Activated naive CD4-positive, alpha-beta T cell treated with Interleukin-2 at 50 U/mL for 16 hours (primary cell): Measurements from ENCODE around the gene LRIT1.

Experiments used
- DNase-seq: peaks from one replicate; pipeline ENCODE4 v3.0.0-alpha.2; 2020

LRIT1 gene

GRCh38 chr10:84248794-84249193, 7.4 kb upstream of the LRIT1 start:
- no peak for DNase-seq

- no peak for DNase-seq
Measured at GRCh38 chr10:84247496-84247895, 6.2 kb upstream of the LRIT1 start.

- no peak for DNase-seq
Measured at GRCh38 chr10:84244651-84245270, 3.4 kb upstream of the LRIT1 start, which contains the start of gene RGR. TSS of gene RGR (plus strand) at chr10:84245053. CDS start at chr10:84245091, 38 bp downstream.

GRCh38 chr10:84243759-84244158, 2.4 kb upstream of the LRIT1 start:
- DNase-seq, result no peak

GRCh38 chr10:84238909-84239308, 2.4 kb downstream of the LRIT1 start:
- DNase-seq, result no peak

- DNase-seq, result no peak
Measured at GRCh38 chr10:84237199-84238051, 3.9 kb downstream of the LRIT1 start.

GRCh38 chr10:84236807-84237198, 4.5 kb downstream of the LRIT1 start:
- DNase-seq, result no peak

- DNase-seq, result no peak
Measured at GRCh38 chr10:84235096-84235495, 6.2 kb downstream of the LRIT1 start.

- DNase-seq, result no peak
Measured at GRCh38 chr10:84234479-84234878, 6.9 kb downstream of the LRIT1 start.

GRCh38 chr10:84233940-84234339, 7.4 kb downstream of the LRIT1 start:
- no peak for DNase-seq

- no peak for DNase-seq
Measured at GRCh38 chr10:84232376-84232775, 9.0 kb downstream of the LRIT1 start.

- DNase-seq, result no peak
Measured at GRCh38 chr10:84230359-84230758, 11.0 kb downstream of the LRIT1 start.

- DNase-seq, result no peak
Measured at GRCh38 chr10:84227810-84228209, 13.5 kb downstream of the LRIT1 start.

GRCh38 chr10:84226616-84227015, 14.7 kb downstream of the LRIT1 start:
- DNase-seq, result no peak

- no peak for DNase-seq
Measured at GRCh38 chr10:84225427-84226173, 15.7 kb downstream of the LRIT1 start, which contains the start of gene LRIT2. TSS of gene LRIT2 (minus strand) at chr10:84225544. CDS start at chr10:84225520, 24 bp downstream.

- no peak for DNase-seq
Measured at GRCh38 chr10:84224411-84225028, 16.8 kb downstream of the LRIT1 start.

- no peak for DNase-seq
Measured at GRCh38 chr10:84221916-84222315, 19.4 kb downstream of the LRIT1 start.

- DNase-seq, result no peak
Measured at GRCh38 chr10:84217746-84218145, 23.6 kb downstream of the LRIT1 start.

GRCh38 chr10:84216834-84217233, 24.5 kb downstream of the LRIT1 start:
- DNase-seq, result no peak

GRCh38 chr10:84214612-84215235, 26.6 kb downstream of the LRIT1 start:
- peak; percentile 18 for DNase-seq

- DNase-seq, result no peak
Measured at GRCh38 chr10:84214046-84214572, 27.2 kb downstream of the LRIT1 start.

- DNase-seq, result no peak
Measured at GRCh38 chr10:84213076-84213475, 28.3 kb downstream of the LRIT1 start.
